Measurements from ENCODE around the gene KCNH1. TPM values are rescaled to one million over a fixed set of nuclear protein-coding genes. Genes with fewer than 3 reads are reported as not detected.

The KCNH1 gene
- total and polyA plus RNA-seq, 2 experiments from 2014 or later, result 0.28 TPM; not detected in 1

DNA sequence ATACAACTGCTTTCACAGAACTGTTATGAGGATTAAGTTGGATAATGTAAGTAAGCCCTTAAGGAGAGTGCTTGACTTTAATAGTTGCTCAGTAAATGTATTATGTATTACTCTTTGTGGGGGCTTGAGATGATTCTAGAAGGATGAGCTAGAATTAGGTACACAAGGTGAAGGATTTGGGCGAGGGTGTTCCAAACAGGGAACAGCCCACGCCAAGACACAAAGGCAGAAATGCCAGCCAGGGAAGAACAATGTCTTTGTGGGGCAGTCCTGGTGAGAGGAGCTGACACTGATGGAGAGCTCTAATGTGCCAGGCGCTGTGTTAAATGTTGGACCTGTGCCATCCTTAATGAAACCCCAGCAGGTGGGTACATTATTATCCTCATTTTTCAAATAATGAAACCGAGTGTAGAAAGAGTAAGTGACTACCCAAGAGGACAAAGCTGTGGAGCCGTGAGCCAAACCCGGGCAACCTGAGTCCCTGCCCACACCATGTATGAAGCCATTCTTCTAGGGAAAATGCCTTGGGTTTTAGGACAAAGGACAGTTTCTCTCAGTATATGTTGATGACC lies 442.8 kb downstream of the KCNH1 start:
- Histone ChIP-seq H3K36me3 (ENCODE audit: insufficient read depth) (no peaks in the 10 kb centered on the region), H3K27ac (ENCODE audit: low read depth) (no peak overlapping the region), H3K4me3 (no peak overlapping the region), H4K20me1 (replicated peaks; ENCODE audit: insufficient read depth) (no peaks in the 10 kb centered on the region), H3K79me2 (replicated peaks; ENCODE audit: insufficient read depth) (no peaks in the 10 kb centered on the region), H3K4me1 (ENCODE audit: insufficient read depth) (no peaks in the 10 kb centered on the region), H3K9me2 (ENCODE audit: insufficient read depth) (no peaks in the 10 kb centered on the region), H3F3A (replicated peaks; ENCODE audit: low read depth) (no peaks in the 10 kb centered on the region), H2AFZ (no peak overlapping the region), H3K4me2 (no peak overlapping the region), H3K27me3 (ENCODE audit: insufficient read depth) (no peaks in the 10 kb centered on the region)
- Mint-ChIP-seq H3K27me3 (ENCODE audit: insufficient read depth, low read depth, poor library complexity) (no peaks in the 10 kb centered on the region), H3K4me3 (no peak overlapping the region), H3K9me3 (no peaks in the 10 kb centered on the region), H3K27ac (no peak overlapping the region), H3K36me3 (ENCODE audit: low read depth) (no peaks in the 10 kb centered on the region), H3K4me1 (no peaks in the 10 kb centered on the region)
- DNase-seq (ENCODE audit: low spot score) (no peak), ATAC-seq (no peak)
- TF ChIP-seq, protein P1, sequence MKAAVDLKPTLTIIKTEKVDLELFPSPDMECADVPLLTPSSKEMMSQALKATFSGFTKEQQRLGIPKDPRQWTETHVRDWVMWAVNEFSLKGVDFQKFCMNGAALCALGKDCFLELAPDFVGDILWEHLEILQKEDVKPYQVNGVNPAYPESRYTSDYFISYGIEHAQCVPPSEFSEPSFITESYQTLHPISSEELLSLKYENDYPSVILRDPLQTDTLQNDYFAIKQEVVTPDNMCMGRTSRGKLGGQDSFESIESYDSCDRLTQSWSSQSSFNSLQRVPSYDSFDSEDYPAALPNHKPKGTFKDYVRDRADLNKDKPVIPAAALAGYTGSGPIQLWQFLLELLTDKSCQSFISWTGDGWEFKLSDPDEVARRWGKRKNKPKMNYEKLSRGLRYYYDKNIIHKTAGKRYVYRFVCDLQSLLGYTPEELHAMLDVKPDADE (IDR thresholded peaks at IDR 0.05), result no peak
- no peak for TF ChIP-seq JUNB (IDR thresholded peaks at IDR 0.05; ENCODE audit: unreplicated experiment)
- TF ChIP-seq EZH2phosphoT487 (IDR thresholded peaks at IDR 0.05; ENCODE audit: unreplicated experiment), result no peak

DNA sequence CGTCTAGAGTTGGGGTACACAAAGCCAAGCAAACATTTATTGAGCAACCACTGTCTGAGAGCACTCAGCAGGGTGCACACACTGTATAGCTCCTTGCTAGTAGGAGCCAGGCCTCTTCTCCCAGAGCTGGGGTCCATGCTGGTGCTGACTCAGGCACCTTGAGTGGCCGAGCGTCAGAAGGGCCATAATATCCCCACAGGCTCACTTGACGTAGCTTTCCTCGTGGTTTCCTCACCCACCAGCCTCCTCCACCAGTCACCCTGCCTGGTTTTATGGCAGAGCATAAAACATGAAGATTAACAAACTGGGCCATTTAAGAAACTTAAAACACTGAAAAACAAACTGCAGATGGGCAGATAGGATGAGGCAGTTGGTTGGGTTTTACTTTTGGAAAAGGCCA lies 443.7 kb downstream of the KCNH1 start:
- no peaks in the 10 kb centered on the region for H3K27me3 ChIP-seq (ENCODE audit: insufficient read depth)
- no peak overlapping the region for H3K4me3 ChIP-seq
- ATAC-seq (no peak), DNase-seq (ENCODE audit: low spot score) (no peak)
- no peaks in the 10 kb centered on the region for H3K4me1 Mint-ChIP-seq
- no peaks in the 10 kb centered on the region for H3K36me3 Mint-ChIP-seq (ENCODE audit: low read depth)
- H3F3A ChIP-seq (replicated peaks; ENCODE audit: low read depth), result no peaks in the 10 kb centered on the region
- H3K27ac Mint-ChIP-seq, result no peak overlapping the region
- no peak overlapping the region for H2AFZ ChIP-seq
- no peaks in the 10 kb centered on the region for H3K9me2 ChIP-seq (ENCODE audit: insufficient read depth)
- no peaks in the 10 kb centered on the region for H3K9me3 Mint-ChIP-seq
- H3K4me1 ChIP-seq (ENCODE audit: insufficient read depth), result no peaks in the 10 kb centered on the region
- H3K36me3 ChIP-seq (ENCODE audit: insufficient read depth), result no peaks in the 10 kb centered on the region
- H4K20me1 ChIP-seq (replicated peaks; ENCODE audit: insufficient read depth), result no peaks in the 10 kb centered on the region
- H3K27ac ChIP-seq (ENCODE audit: low read depth), result no peak overlapping the region
- H3K27me3 Mint-ChIP-seq (ENCODE audit: insufficient read depth, low read depth, poor library complexity), result no peaks in the 10 kb centered on the region
- H3K4me2 ChIP-seq, result no peak overlapping the region
- H3K4me3 Mint-ChIP-seq, result no peak overlapping the region
- no peaks in the 10 kb centered on the region for H3K79me2 ChIP-seq (replicated peaks; ENCODE audit: insufficient read depth)
- TF ChIP-seq, protein P2, sequence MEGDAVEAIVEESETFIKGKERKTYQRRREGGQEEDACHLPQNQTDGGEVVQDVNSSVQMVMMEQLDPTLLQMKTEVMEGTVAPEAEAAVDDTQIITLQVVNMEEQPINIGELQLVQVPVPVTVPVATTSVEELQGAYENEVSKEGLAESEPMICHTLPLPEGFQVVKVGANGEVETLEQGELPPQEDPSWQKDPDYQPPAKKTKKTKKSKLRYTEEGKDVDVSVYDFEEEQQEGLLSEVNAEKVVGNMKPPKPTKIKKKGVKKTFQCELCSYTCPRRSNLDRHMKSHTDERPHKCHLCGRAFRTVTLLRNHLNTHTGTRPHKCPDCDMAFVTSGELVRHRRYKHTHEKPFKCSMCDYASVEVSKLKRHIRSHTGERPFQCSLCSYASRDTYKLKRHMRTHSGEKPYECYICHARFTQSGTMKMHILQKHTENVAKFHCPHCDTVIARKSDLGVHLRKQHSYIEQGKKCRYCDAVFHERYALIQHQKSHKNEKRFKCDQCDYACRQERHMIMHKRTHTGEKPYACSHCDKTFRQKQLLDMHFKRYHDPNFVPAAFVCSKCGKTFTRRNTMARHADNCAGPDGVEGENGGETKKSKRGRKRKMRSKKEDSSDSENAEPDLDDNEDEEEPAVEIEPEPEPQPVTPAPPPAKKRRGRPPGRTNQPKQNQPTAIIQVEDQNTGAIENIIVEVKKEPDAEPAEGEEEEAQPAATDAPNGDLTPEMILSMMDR (conservative IDR thresholded peaks at IDR 0.05; ENCODE audit: low read depth in 2 of 2), result no peak
- TF ChIP-seq CREB1 (CRISPR knock-in tag; IDR thresholded peaks at IDR 0.05; ENCODE audit: low read depth), result no peak
- TF ChIP-seq, protein P3, sequence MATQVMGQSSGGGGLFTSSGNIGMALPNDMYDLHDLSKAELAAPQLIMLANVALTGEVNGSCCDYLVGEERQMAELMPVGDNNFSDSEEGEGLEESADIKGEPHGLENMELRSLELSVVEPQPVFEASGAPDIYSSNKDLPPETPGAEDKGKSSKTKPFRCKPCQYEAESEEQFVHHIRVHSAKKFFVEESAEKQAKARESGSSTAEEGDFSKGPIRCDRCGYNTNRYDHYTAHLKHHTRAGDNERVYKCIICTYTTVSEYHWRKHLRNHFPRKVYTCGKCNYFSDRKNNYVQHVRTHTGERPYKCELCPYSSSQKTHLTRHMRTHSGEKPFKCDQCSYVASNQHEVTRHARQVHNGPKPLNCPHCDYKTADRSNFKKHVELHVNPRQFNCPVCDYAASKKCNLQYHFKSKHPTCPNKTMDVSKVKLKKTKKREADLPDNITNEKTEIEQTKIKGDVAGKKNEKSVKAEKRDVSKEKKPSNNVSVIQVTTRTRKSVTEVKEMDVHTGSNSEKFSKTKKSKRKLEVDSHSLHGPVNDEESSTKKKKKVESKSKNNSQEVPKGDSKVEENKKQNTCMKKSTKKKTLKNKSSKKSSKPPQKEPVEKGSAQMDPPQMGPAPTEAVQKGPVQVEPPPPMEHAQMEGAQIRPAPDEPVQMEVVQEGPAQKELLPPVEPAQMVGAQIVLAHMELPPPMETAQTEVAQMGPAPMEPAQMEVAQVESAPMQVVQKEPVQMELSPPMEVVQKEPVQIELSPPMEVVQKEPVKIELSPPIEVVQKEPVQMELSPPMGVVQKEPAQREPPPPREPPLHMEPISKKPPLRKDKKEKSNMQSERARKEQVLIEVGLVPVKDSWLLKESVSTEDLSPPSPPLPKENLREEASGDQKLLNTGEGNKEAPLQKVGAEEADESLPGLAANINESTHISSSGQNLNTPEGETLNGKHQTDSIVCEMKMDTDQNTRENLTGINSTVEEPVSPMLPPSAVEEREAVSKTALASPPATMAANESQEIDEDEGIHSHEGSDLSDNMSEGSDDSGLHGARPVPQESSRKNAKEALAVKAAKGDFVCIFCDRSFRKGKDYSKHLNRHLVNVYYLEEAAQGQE (IDR thresholded peaks at IDR 0.05; ENCODE audit: unreplicated experiment), result no peak
- TF ChIP-seq ZNF114 (CRISPR knock-in tag; IDR thresholded peaks at IDR 0.05), result no peak
- no peak for TF ChIP-seq EZH2phosphoT487 (IDR thresholded peaks at IDR 0.05; ENCODE audit: unreplicated experiment)
- no peak for TF ChIP-seq STAT1 (IDR thresholded peaks at IDR 0.05; ENCODE audit: unreplicated experiment)
- TF ChIP-seq, protein P4, sequence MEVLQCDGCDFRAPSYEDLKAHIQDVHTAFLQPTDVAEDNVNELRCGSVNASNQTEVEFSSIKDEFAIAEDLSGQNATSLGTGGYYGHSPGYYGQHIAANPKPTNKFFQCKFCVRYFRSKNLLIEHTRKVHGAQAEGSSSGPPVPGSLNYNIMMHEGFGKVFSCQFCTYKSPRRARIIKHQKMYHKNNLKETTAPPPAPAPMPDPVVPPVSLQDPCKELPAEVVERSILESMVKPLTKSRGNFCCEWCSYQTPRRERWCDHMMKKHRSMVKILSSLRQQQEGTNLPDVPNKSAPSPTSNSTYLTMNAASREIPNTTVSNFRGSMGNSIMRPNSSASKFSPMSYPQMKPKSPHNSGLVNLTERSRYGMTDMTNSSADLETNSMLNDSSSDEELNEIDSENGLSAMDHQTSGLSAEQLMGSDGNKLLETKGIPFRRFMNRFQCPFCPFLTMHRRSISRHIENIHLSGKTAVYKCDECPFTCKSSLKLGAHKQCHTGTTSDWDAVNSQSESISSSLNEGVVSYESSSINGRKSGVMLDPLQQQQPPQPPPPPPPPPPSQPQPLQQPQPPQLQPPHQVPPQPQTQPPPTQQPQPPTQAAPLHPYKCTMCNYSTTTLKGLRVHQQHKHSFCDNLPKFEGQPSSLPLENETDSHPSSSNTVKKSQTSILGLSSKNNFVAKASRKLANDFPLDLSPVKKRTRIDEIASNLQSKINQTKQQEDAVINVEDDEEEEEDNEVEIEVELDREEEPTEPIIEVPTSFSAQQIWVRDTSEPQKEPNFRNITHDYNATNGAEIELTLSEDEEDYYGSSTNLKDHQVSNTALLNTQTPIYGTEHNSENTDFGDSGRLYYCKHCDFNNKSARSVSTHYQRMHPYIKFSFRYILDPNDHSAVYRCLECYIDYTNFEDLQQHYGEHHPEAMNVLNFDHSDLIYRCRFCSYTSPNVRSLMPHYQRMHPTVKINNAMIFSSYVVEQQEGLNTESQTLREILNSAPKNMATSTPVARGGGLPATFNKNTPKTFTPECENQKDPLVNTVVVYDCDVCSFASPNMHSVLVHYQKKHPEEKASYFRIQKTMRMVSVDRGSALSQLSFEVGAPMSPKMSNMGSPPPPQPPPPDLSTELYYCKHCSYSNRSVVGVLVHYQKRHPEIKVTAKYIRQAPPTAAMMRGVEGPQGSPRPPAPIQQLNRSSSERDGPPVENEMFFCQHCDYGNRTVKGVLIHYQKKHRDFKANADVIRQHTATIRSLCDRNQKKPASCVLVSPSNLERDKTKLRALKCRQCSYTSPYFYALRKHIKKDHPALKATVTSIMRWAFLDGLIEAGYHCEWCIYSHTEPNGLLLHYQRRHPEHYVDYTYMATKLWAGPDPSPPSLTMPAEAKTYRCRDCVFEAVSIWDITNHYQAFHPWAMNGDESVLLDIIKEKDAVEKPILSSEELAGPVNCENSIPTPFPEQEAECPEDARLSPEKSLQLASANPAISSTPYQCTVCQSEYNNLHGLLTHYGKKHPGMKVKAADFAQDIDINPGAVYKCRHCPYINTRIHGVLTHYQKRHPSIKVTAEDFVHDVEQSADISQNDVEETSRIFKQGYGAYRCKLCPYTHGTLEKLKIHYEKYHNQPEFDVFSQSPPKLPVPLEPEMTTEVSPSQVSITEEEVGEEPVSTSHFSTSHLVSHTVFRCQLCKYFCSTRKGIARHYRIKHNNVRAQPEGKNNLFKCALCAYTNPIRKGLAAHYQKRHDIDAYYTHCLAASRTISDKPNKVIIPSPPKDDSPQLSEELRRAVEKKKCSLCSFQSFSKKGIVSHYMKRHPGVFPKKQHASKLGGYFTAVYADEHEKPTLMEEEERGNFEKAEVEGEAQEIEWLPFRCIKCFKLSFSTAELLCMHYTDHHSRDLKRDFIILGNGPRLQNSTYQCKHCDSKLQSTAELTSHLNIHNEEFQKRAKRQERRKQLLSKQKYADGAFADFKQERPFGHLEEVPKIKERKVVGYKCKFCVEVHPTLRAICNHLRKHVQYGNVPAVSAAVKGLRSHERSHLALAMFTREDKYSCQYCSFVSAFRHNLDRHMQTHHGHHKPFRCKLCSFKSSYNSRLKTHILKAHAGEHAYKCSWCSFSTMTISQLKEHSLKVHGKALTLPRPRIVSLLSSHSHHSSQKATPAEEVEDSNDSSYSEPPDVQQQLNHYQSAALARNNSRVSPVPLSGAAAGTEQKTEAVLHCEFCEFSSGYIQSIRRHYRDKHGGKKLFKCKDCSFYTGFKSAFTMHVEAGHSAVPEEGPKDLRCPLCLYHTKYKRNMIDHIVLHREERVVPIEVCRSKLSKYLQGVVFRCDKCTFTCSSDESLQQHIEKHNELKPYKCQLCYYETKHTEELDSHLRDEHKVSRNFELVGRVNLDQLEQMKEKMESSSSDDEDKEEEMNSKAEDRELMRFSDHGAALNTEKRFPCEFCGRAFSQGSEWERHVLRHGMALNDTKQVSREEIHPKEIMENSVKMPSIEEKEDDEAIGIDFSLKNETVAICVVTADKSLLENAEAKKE (CRISPR knock-in tag; IDR thresholded peaks at IDR 0.05), result no peak

All from GM23338 (cell line).